Erythroblast (primary cell): ENCODE measurements around the gene LAMB4.

ENCODE experiments used
- GATA1 ChIP-seq: IDR thresholded peaks from 2 replicates; pipeline ENCODE4 v1.6.1; 2011; ENCODE audit warnings: low read depth, mild to moderate bottlenecking, control low read depth, low read length, moderate library complexity
- POLR2A ChIP-seq: IDR thresholded peaks from 2 replicates; pipeline ENCODE4 v1.6.1; 2011; ENCODE audit warnings: mild to moderate bottlenecking, low read length

DNA sequence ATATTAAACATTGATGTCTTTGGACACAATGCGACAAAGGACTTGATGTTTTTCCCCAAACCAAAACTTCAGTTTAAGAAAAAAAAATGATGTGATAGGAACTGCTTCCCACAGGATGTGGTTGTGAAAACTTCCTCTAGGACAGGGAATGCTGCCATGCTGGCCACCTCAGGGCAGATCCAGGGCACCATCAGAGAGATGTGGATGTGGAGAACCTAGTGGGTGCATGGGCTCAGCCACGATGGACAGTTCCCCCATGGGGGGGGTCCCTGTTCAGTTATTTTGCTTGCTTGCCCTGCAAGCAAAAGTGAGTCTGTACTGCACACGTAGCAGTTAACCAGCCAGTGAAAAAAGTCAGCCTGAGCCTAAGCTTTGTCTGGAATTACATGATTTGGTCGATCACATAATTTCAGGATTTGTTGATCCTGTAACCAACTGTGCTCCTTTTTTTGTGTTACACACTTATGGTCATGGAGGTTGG lies 36.3 kb downstream of the LAMB4 start:
- TF ChIP-seq POLR2A = no peak
- TF ChIP-seq GATA1 = no peak
